Right ventricle myocardium inferior (tissue), 1 donor: ENCODE results near the gene DPP7. TPM values are rescaled to one million over a fixed set of nuclear protein-coding genes. Genes with fewer than 3 reads are reported as not detected.
"Not testable (repeated sequence)": the region's sequence is repeated elsewhere in the genome, so short reads cannot be mapped to it uniquely, and the experiment has no call there.

Experiments used
- ATAC-seq: fragments of 200-7000 bp; cut with Tn5 transposase; one replicate; pipeline ENCODE4 v1.9.1; 2020; ENCODE audit warnings: mild to moderate bottlenecking, moderate library complexity
- DNase-seq: peaks from one replicate; pipeline ENCODE4 v3.0.0; 2021; ENCODE audit errors: missing footprints
- intact Hi-C: fragments of 100-400 bp; cut with DNase I; formaldehyde crosslinking; loops from one replicate; pipeline ENCODE4 v1.11.0; 2022
- total RNA-seq: library from RNA; stranded (reverse); fragmentation: NEBNext Ultra II Directional; extraction: Animal tissue kit (Norgen Biotek cat#: 25700); gene quantifications from one replicate; pipeline ENCODE4 v1.2.1, GENCODE V29; 2021
- donor health status: DM: no; HTN: yes; CAD: no; lungs with severe emphysema.

Gene DPP7
- total RNA-seq, 1 donor from 2014 or later, result 143 TPM

DNA sequence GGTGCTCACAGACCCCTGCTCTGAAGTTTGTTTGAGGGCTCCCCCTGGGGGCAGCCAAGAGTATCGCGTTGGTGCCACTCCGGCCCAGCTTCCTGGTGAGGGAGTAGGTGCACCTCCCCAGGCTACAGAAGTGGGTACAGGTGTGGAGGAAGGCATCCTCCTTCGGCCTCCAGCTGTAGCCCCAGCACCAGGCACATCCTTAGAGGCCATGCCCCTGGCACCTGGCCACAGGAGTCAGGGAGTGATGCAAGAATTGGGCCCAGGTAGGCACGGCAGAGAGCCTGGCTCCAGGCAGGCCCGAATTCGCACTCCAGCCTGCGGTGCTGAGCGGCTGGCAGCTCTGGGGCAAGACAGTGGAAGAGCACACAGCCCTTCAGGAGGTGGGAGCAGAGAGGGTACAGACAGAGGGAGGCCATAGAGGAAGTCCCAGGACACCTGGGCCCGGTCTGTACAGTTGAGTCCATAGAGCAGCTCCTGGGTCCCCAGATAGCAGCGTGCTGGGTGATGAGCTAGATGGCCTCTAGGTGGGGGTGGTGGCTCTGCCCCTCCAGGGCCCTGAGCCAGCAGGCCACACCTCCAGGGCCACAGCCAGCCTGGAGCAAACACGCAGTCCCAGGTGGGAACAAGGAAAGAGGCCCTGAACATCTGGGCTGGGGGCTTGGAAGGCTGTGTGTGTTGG lies 46.5 kb downstream of the DPP7 start:
- peak; percentile 89 for DNase-seq
- intact Hi-C loops, result loop anchor here (10.0 kb wide), 1 partner anchor 283 kb away; no protein-coding TSS in a partner anchor
- peak; percentile 48 for ATAC-seq

DNA sequence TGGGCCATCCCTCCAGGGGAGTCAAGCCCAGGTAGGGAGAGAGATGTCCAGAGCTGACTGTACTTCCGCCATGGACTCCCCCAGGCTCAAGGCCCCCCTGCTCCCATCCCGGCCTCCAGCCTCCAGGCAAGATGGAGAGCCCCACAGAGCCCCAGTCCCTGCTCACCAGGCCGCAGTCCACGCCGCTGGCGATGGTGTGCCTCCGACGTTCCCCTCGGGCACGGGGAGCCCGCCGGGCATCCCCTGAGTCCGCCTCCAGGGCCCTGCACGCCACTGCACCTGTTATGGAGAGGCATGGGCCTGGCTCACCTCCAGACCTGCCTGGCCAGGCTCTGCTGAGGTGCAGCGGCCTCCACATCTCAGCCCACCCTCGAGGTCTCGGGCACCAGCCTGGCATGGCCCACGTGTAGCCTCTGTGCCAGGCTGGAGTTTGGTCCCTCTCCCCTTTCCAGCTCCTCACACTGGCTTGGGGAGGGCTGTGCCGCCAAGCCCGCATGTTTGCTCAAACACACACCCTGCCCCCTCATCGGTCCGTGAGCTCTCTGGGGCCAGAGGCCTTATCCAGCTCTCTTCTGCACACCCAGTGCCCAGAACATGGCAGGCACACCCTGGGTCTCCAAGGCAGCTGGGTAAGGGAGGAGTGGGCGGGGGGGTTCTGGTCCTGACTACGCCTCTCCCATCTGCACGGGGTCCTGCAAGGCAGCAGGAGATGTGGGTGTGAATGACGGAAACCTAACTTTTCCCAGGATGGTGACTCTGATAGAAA lies 48.3 kb downstream of the DPP7 start:
- no peak for ATAC-seq
- intact Hi-C loops, result loop anchor here (10.0 kb wide), 1 partner anchor 281 kb away; no protein-coding TSS in a partner anchor
- DNase-seq, result peak; percentile 26

DNA sequence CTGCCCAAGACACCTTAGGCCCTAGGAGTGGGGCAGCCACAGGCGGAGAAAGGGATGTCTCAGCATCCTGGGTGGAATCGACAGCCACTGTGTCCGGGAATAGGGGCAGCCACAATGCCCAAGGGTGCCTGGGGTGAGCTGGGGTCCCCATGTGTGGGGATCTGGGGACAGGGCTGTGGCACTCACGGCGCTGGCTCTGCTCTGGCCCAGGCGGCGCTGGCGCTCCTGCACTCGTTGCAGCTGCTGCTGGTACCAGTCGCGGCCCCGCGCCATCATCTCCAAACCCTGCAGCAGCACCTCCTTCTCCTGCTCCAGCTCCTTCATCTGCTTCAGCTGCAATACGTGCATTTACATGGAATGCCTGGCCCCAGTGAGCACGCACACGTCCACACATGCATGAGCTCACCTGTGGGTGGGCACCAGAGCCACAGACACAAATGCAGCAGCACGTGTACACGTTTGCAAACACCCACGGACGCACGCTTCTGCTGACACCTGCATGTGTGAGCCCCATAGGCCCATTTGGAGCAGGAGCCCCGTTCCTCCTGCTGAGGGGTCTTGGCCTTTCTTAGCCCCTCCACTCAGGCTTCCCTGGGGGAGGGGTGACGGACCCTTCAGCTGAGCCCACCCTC lies 49.1 kb downstream of the DPP7 start:
- DNase-seq (peak; percentile 53), ATAC-seq (no peak)
- intact Hi-C loops, result loop anchor here (10.0 kb wide), 1 partner anchor 281 kb away; no protein-coding TSS in a partner anchor

DNA sequence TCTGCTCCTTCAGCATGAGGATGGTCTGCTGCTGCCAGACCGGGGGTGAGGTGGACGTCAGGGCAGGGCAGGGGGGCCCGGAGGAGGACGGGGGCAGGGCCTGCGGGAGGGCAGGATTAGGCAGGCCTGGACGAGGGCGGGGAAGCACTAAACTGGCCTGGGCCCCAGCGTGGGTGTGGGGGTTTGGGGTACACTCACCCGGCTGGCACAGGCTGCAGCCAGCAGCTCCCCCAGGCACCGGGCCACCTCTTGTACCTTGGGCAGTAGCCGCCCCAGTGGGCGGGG lies 49.7 kb downstream of the DPP7 start:
- no peak for ATAC-seq
- intact Hi-C loops, result loop anchor here (1.0 to 10.0 kb wide), 2 partner anchors 19 to 280 kb away; partner anchors contain the start of gene NPDC1

GRCh38 chr9:137064027-137064879 lies 50.3 kb downstream of the DPP7 start:
- intact Hi-C loops, result loop anchor here (1.0 to 10.0 kb wide), 2 partner anchors 18 to 279 kb away; partner anchors contain the start of gene NPDC1
- ATAC-seq (peak; percentile 67), DNase-seq (peak; percentile 92)

More for the DNA sequence above, 49.7 kb downstream of the DPP7 start:
- no peak for DNase-seq

DNA sequence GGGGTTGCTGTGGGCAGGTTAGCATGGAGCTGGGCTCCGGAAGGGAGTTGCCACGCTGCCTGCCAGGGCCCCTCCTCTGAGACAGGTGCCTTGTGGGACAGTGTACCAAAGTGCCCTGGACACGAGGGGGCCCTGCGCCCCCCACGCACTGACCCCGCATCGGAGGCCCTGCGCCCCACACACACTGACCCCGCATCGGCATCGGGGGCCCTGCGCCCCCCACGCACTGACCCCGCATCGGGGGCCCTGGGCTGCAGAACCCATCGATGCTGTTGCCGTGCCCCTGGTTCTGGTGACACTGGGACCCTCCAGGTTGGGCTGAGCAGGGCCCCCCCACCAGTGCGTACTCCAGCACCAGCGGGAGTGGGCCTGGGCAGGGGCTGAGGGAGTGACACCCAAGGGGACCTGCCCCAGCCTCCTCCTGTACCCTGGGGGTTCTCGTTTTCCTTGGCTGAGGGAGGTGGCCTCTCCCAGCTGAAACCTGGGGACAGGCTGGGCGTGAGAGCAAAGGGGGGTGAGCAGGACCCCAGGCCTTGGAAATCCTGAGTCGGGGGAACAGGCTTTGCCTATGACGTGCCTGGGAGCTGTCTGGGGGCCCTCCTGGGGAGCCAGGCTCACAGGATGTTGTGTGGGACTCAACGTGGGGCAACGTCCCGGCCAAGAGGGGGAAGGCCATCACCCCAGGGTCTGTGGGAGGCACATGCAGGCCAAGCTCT lies 51.1 kb downstream of the DPP7 start:
- DNase-seq, result no peak
- intact Hi-C loops, result loop anchor here (1.0 to 10.0 kb wide), 2 partner anchors 17 to 279 kb away; partner anchors contain the start of gene NPDC1
- no peak for ATAC-seq

DNA sequence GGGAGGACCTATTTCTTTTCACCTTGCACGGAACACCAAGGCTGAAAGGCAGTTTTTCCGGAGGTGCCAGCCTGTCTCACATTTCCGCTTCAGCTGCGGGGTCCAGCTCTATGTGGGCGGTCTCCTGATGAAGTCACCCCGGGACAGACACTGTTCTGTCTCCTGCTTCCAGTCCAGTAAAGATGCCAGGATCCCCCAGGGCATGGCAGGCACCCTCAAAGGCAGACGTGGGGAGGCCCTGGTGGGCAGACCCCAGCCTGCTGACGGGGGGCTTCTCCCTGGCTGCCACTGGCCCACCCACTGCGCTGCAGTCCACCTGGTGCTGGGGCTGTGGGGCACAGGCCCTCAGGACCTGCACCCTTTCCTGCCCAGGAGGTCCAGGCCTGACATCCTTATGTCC lies 51.7 kb downstream of the DPP7 start:
- DNase-seq, ATAC-seq: not testable (repeated sequence)
- intact Hi-C loops, result loop anchor here (10.0 kb wide), 1 partner anchor 278 kb away; no protein-coding TSS in a partner anchor

DNA sequence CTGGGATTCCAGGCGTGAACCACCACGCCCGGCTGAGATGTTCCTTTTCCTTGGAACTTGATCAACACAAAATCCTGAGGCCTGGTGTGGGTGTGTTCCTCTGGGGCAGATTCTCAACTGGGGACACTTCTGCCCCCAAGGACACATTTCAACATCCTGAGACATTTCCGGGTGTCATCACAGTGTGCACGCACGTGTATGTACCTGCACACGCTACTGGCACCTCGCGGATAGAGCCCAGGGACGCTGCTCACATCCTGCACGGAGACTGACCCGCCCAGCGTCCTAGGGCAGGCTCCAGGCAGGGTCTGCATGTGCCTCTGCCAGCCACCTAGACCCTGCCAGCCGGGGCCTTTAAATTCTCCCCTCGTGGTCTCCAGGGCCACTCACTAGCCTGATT lies 52.1 kb downstream of the DPP7 start:
- no peak for DNase-seq
- no peak for ATAC-seq
- intact Hi-C loops, result loop anchor here (10.0 kb wide), 1 partner anchor 278 kb away; no protein-coding TSS in a partner anchor

Other genes starting within 250 kb of the DPP7 start
- gene EDF1, start 248.4 kb downstream of the DPP7 start, total RNA-seq, result 358 TPM
- gene TRAF2, start 228.2 kb downstream of the DPP7 start, total RNA-seq, result 12.6 TPM
- gene FBXW5, start 170.0 kb downstream of the DPP7 start, total RNA-seq, result 143 TPM
- gene C8G, start 169.5 kb downstream of the DPP7 start, total RNA-seq, result 1.3 TPM
- gene LCN12, start 162.5 kb downstream of the DPP7 start, total RNA-seq, result 2.9 TPM
- gene PTGDS, start 137.2 kb downstream of the DPP7 start, total RNA-seq, result 6,282 TPM
- gene LCNL1, start 131.7 kb downstream of the DPP7 start, total RNA-seq, result 8.6 TPM
- gene PAXX, start 122.3 kb downstream of the DPP7 start, total RNA-seq, result 26.9 TPM
- gene CLIC3, start 118.2 kb downstream of the DPP7 start, total RNA-seq, result 1.1 TPM
- gene ABCA2, start 86.5 kb downstream of the DPP7 start, total RNA-seq, result 28.2 TPM
- 0.11 TPM for gene FUT7, start 82.6 kb downstream of the DPP7 start, total RNA-seq
- gene NPDC1, start 68.6 kb downstream of the DPP7 start, total RNA-seq, result 69.0 TPM
- gene ENTPD2, start 60.7 kb downstream of the DPP7 start, total RNA-seq, result 2.7 TPM
- 0.22 TPM for gene SAPCD2, start 44.2 kb downstream of the DPP7 start, total RNA-seq
- gene UAP1L1, start 37.2 kb downstream of the DPP7 start, total RNA-seq, result 13.6 TPM
- 20.4 TPM for gene MAN1B1, start 27.7 kb downstream of the DPP7 start, total RNA-seq
- gene GRIN1, start 24.4 kb upstream of the DPP7 start, total RNA-seq, result not detected
- gene LRRC26, start 55.3 kb upstream of the DPP7 start, total RNA-seq, result not detected
- gene TMEM210, start 57.3 kb upstream of the DPP7 start, total RNA-seq, result not detected
- gene ANAPC2, start 73.8 kb upstream of the DPP7 start, total RNA-seq, result 35.0 TPM
- 70.7 TPM for gene SSNA1, start 73.9 kb upstream of the DPP7 start, total RNA-seq
- 27.9 TPM for gene TPRN, start 86.0 kb upstream of the DPP7 start, total RNA-seq
- 44.6 TPM for gene TMEM203, start 90.9 kb upstream of the DPP7 start, total RNA-seq
- gene NDOR1, start 91.0 kb upstream of the DPP7 start, total RNA-seq, result 5.9 TPM
- 26.0 TPM for gene RNF208, start 107.5 kb upstream of the DPP7 start, total RNA-seq
- gene CYSRT1, start 110.4 kb upstream of the DPP7 start, total RNA-seq, result not detected
- gene RNF224, start 112.8 kb upstream of the DPP7 start, total RNA-seq, result not detected
- not detected for gene SLC34A3, start 116.2 kb upstream of the DPP7 start, total RNA-seq
- 620 TPM for gene TUBB4B, start 126.6 kb upstream of the DPP7 start, total RNA-seq
- gene STPG3, start 136.6 kb upstream of the DPP7 start, total RNA-seq, result 1.4 TPM
- 37.9 TPM for gene NELFB, start 140.6 kb upstream of the DPP7 start, total RNA-seq
- 16.5 TPM for gene TOR4A, start 163.0 kb upstream of the DPP7 start, total RNA-seq
- 4.7 TPM for gene NRARP, start 187.5 kb upstream of the DPP7 start, total RNA-seq